OCI-LY7 (cell line): Measurements from ENCODE around the gene ANKRD52. TPM values are rescaled to one million over a fixed set of nuclear protein-coding genes. Genes with fewer than 3 reads are reported as not detected.
A peak's percentile ranks its signal among the peaks of the same experiment; 100 is the strongest.

Experiments
- BruUV-seq: library from RNA; stranded (reverse); fragments of 400-500 nt; replicated peaks from 2 replicates; lab custom pipeline; 2021; lab: Mats Ljungman, UMichigan
- CTCF ChIA-PET: fragments of 300-600 bp; sonication (Branson Sonifier 250); formaldehyde crosslinking; loops from one replicate; lab custom pipeline; 2022; ENCODE audit warnings: antibody characterized with exemption; ENCODE audit not compliant: unreplicated experiment; lab: Charles Lee
- POLR2A ChIA-PET: fragments of 300-600 bp; sonication (Branson Sonifier 250); formaldehyde crosslinking; loops from one replicate; lab custom pipeline; 2022; ENCODE audit warnings: antibody characterized with exemption; lab: Charles Lee
- DNase-seq: peaks from one replicate; pipeline ENCODE4 v3.0.0-alpha.2; 2015; ENCODE audit warnings: low spot score
- H2AFZ ChIP-seq: fragments of 200-600 bp; sonication (generic), shearing (Covaris generic); 2 replicates; pipeline ENCODE4 v1.6.1; 2014; ENCODE audit warnings: mild to moderate bottlenecking, antibody characterized with exemption, low read length, moderate library complexity
- H3K27ac ChIP-seq: fragments of 200-600 bp; sonication (generic); 2 replicates; pipeline ENCODE4 v1.5.1; 2014; ENCODE audit warnings: mixed run types, low read depth, mild to moderate bottlenecking, moderate library complexity, low read length, inconsistent platforms; ENCODE audit not compliant: poor library complexity, severe bottlenecking
- H3K36me3 ChIP-seq: fragments of 200-600 bp; sonication (generic); 2 replicates; pipeline ENCODE4 v1.6.1; 2014; ENCODE audit warnings: mild to moderate bottlenecking, antibody characterized with exemption, low read length, moderate library complexity, mixed read lengths; ENCODE audit not compliant: insufficient read depth
- H3K4me1 ChIP-seq: fragments of 200-600 bp; sonication (generic); 2 replicates; pipeline ENCODE4 v1.5.1; 2014; ENCODE audit warnings: mild to moderate bottlenecking, low read length; ENCODE audit not compliant: insufficient read depth, poor library complexity, severe bottlenecking
- H3K4me2 ChIP-seq: fragments of 200-600 bp; sonication (generic); 2 replicates; pipeline ENCODE4 v1.6.1; 2014; ENCODE audit warnings: mild to moderate bottlenecking, low read length
- H3K4me3 ChIP-seq: fragments of 200-600 bp; sonication (generic); 2 replicates; pipeline ENCODE4 v1.5.1; 2014; ENCODE audit warnings: mild to moderate bottlenecking, low read depth, low read length; ENCODE audit not compliant: poor library complexity, severe bottlenecking
- H3K79me2 ChIP-seq: fragments of 200-600 bp; sonication (generic); 2 replicates; pipeline ENCODE4 v1.6.1; 2016; ENCODE audit warnings: low read depth, mild to moderate bottlenecking, low read length, moderate library complexity, mixed read lengths; ENCODE audit not compliant: insufficient read depth
- H3K9me2 ChIP-seq: fragments of 200-600 bp; sonication (generic); 2 replicates; pipeline ENCODE4 v1.6.1; 2016; ENCODE audit warnings: mild to moderate bottlenecking, low read length, mixed read lengths; ENCODE audit not compliant: insufficient read depth
- H3K9me3 ChIP-seq: fragments of 200-600 bp; sonication (generic); 2 replicates; pipeline ENCODE4 v1.6.1; 2014; ENCODE audit warnings: mild to moderate bottlenecking, mixed run types, low read length, mixed read lengths
- H4K20me1 ChIP-seq: fragments of 200-600 bp; sonication (generic); 2 replicates; pipeline ENCODE4 v1.6.1; 2014; ENCODE audit warnings: mild to moderate bottlenecking, antibody characterized with exemption, low read length, moderate library complexity, mixed read lengths; ENCODE audit not compliant: insufficient read depth
- EZH2phosphoT487 ChIP-seq: fragments of 200-600 bp; sonication (generic); IDR thresholded peaks from 2 replicates; pipeline ENCODE4 v1.6.1; 2018; ENCODE audit warnings: low read depth, borderline replicate concordance, mild to moderate bottlenecking, mixed run types, antibody characterized with exemption, low read length, moderate library complexity, mixed read lengths
- intact Hi-C: fragments of 100-400 bp; cut with micrococcal nuclease; formaldehyde crosslinking; loops from one replicate; pipeline ENCODE4 v1.10.0; 2022; ENCODE audit not compliant: unreplicated experiment
- total RNA-seq, 2 experiments: library from RNA; depleted of rRNA in 1 of 2; stranded (reverse); fragments of >200 nt in 1 of 2; shearing (Covaris generic) in 1 of 2; gene quantifications; 2 replicates each; pipeline ENCODE4 v1.2.3, GENCODE V29; 2014 to 2022
- TF ChIP-seq, protein P1 (sequence below): fragments of 200-600 bp; sonication (generic); conservative IDR thresholded peaks from 2 replicates; pipeline ENCODE4 v1.5.1; 2014; ENCODE audit warnings: mild to moderate bottlenecking, antibody characterized with exemption, low read length, moderate library complexity, mixed read lengths

ANKRD52 gene
- total RNA-seq, 2 experiments from 2014 or later = 11.7 to 35.0 TPM

DNA sequence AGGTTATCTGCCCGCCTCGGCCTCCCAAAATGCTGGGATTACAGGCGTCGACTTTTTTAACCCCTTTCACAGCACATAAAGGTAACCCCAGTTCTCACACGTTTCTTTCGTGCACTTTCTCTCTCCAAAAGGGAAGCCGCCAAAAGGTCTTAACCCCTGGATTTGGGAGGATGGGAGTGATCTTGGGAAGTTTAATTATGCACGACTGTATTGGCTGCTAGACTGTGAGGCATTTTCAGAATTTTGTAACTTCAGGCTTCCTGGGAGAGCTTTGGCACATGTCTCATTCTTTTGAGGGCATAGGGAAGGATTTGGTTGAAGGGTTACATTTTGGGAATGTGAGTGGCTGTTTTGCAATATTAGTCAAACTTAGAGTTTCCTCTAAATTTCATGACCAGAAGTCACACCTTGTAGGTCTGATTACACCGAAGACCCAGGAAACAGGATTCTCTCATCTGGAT is 67.5 kb downstream of the ANKRD52 start:
- no peak for DNase-seq
- Histone ChIP-seq H3K79me2 (peaks cover 30% of the 10 kb centered on the region), H3K27ac (no peak overlapping the region), H3K9me3 (no peaks in the 10 kb centered on the region), H3K4me3 (peak overlapping the region; percentile 79), H3K4me2 (peak overlapping the region; percentile 96), H3K36me3 (peaks cover 17% of the 10 kb centered on the region), H3K9me2 (no peaks in the 10 kb centered on the region), H3K4me1 (peaks cover 40% of the 10 kb centered on the region), H2AFZ (peak overlapping the region; percentile 91; the same call in 1 of the 2 replicates), H4K20me1 (0 out of 2 replicates have a peak, but pooled peaks cover 4% of the 10 kb centered on the region)
- TF ChIP-seq EZH2phosphoT487 = no peak
- TF ChIP-seq, protein P1, sequence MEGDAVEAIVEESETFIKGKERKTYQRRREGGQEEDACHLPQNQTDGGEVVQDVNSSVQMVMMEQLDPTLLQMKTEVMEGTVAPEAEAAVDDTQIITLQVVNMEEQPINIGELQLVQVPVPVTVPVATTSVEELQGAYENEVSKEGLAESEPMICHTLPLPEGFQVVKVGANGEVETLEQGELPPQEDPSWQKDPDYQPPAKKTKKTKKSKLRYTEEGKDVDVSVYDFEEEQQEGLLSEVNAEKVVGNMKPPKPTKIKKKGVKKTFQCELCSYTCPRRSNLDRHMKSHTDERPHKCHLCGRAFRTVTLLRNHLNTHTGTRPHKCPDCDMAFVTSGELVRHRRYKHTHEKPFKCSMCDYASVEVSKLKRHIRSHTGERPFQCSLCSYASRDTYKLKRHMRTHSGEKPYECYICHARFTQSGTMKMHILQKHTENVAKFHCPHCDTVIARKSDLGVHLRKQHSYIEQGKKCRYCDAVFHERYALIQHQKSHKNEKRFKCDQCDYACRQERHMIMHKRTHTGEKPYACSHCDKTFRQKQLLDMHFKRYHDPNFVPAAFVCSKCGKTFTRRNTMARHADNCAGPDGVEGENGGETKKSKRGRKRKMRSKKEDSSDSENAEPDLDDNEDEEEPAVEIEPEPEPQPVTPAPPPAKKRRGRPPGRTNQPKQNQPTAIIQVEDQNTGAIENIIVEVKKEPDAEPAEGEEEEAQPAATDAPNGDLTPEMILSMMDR = no peak
- intact Hi-C loops = no loop called here
- CTCF ChIA-PET = interaction anchor here (1.1 kb wide), 1 partner anchor 17 kb away, joined by 5 read pairs; no protein-coding TSS in a partner anchor
- POLR2A ChIA-PET = interaction anchor here (0.7 to 2.4 kb wide), 2 partner anchors 31 to 269 kb away, joined by 3 to 19 read pairs; partner anchors contain the start of gene RNF41
- BruUV-seq = no TSS peak

DNA sequence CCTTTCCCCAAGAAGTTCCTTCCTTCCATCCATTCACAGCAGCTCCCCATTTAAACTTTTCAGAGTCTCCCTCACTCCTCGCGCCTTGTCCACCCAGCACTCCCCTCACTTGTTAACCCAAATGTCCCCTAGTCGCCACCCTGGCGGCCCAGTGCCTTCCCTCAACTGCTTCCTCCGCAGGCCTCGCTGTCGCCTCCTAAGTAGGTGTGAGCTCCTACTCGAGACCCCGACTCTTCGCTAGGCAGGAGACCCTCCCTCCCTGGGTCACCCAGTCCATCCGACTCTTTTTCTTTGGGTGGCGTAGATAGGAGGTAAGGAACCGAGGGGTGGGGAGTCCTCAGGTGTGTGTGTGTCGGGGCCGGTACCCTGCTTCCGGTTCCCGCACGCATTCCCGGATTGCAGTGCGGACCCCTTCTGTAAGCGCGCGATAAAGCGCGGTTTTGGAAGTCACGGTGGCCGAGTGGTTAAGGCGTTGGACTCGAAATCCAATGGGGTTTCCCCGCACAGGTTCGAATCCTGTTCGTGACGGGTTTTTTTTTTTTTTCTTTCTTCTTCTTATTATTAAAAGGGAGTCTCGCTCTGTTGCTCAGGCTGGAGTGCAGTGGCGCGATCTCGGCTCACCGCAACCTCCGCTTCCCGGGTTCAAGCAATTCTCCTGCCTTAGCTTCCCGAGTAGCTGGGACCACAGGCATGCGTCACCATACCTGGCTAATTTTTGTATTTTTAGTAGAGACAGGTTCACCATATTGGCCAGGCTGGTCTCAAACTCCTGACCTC is 68.1 kb downstream of the ANKRD52 start:
- DNase-seq = peak; percentile 79
- Histone ChIP-seq H2AFZ (peak overlapping the region; percentile 91), H3K4me1 (peaks cover 40% of the 10 kb centered on the region), H3K79me2 (peaks cover 31% of the 10 kb centered on the region), H3K9me2 (no peaks in the 10 kb centered on the region), H4K20me1 (0 out of 2 replicates have a peak, but pooled peaks cover 4% of the 10 kb centered on the region), H3K9me3 (no peaks in the 10 kb centered on the region), H3K4me3 (peak overlapping the region; percentile 79), H3K36me3 (peaks cover 23% of the 10 kb centered on the region), H3K27ac (peak overlapping the region; percentile 72), H3K4me2 (peak overlapping the region; percentile 96)
- ChIA-PET CTCF (interaction anchor here (0.6 to 2.5 kb wide), 12 partner anchors 18 to 1153 kb away, joined by 3 to 23 read pairs (median 6); partner anchors contain the start of genes RNF41, RPL41 and ZC3H10), POLR2A (interaction anchor here (0.5 to 3.4 kb wide), 11 partner anchors 9 to 1694 kb away, joined by 3 to 22 read pairs (median 4); partner anchors contain the start of genes ESYT1, RNF41, RPL41 and ZC3H10)
- intact Hi-C loops = loop anchor here (1.0 to 5.0 kb wide), 5 partner anchors 31 to 451 kb away; partner anchors contain the start of gene MYL6
- TF ChIP-seq, protein P1 = 0 out of 2 replicates have a peak, but pooled peaks have one; percentile 20
- TF ChIP-seq EZH2phosphoT487 = no peak
- BruUV-seq = no TSS peak
